ENCODE measurements around the gene CWC15. TPM values are rescaled to one million over a fixed set of nuclear protein-coding genes. Genes with fewer than 3 reads are reported as not detected.

The CWC15 gene
- total and polyA plus RNA-seq, 2 donors (not counting 3 experiments of a cell fraction or from before 2014, with no cell fraction given) = 16.9 to 72.0 TPM

GRCh38 chr11:95014184-95014821 lies 40.9 kb upstream of the CWC15 start:
- H3K9ac ChIP-seq (replicated peaks; ENCODE audit: extremely low read depth, insufficient read depth, low read length) = no peak overlapping the region
- dilution Hi-C loops (cut with MboI; ENCODE audit: extremely low pct_ligation_motif_present, low sequenced_read_pairs) (no loop called here), intact Hi-C loops (cut with micrococcal nuclease) (no loop called here)
- H3K4me3 ChIP-seq (replicated peaks in 1 of 3; ENCODE audit: insufficient read depth in 1 of 3, low read depth in 1 of 3, low read length in 3 of 3) = no peak overlapping the region
- H3K79me2 ChIP-seq (ENCODE audit: control insufficient read depth, insufficient read depth, low read length) = no peaks in the 10 kb centered on the region
- H3K9me1 ChIP-seq (replicated peaks; ENCODE audit: control insufficient read depth, extremely low read depth, insufficient read depth, low read length) = no peaks in the 10 kb centered on the region
- no peak for DNase-seq (ENCODE audit: low read depth, low spot score)
- H4K20me1 ChIP-seq (replicated peaks; ENCODE audit: control insufficient read depth, extremely low read depth, insufficient read depth, low read length) = no peaks in the 10 kb centered on the region
- no peaks in the 10 kb centered on the region for H3K36me3 ChIP-seq (ENCODE audit: control insufficient read depth in 2 of 2, extremely low read depth in 1 of 2, insufficient read depth in 2 of 2, low read length in 2 of 2)
- no peak for FAIRE-seq
- TF ChIP-seq FOS (IDR thresholded peaks at IDR 0.05; ENCODE audit: borderline replicate concordance, insufficient read depth, low read length) (no peak), JUN (IDR thresholded peaks at IDR 0.05; ENCODE audit: borderline replicate concordance, insufficient read depth, insufficient read length, low read depth) (no peak), POLR2A (IDR thresholded peaks at IDR 0.05; ENCODE audit: low read depth, low read length) (no peak), POLR2AphosphoS5 (IDR thresholded peaks at IDR 0.05; ENCODE audit: insufficient read depth, low read depth, low read length) (no peak), EZH2 (IDR thresholded peaks at IDR 0.05; ENCODE audit: borderline replicate concordance, low read depth, low read length, severe bottlenecking) (no peak), MYC (IDR thresholded peaks at IDR 0.05; ENCODE audit: low read depth, low read length) (no peak), GATA2 (IDR thresholded peaks at IDR 0.05; ENCODE audit: insufficient read depth, insufficient read length, low read depth, low read length) (no peak)
- TF ChIP-seq, protein P1, sequence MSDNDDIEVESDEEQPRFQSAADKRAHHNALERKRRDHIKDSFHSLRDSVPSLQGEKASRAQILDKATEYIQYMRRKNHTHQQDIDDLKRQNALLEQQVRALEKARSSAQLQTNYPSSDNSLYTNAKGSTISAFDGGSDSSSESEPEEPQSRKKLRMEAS (IDR thresholded peaks at IDR 0.05; ENCODE audit: insufficient read depth, insufficient read length) = no peak
- TF ChIP-seq, protein P2, sequence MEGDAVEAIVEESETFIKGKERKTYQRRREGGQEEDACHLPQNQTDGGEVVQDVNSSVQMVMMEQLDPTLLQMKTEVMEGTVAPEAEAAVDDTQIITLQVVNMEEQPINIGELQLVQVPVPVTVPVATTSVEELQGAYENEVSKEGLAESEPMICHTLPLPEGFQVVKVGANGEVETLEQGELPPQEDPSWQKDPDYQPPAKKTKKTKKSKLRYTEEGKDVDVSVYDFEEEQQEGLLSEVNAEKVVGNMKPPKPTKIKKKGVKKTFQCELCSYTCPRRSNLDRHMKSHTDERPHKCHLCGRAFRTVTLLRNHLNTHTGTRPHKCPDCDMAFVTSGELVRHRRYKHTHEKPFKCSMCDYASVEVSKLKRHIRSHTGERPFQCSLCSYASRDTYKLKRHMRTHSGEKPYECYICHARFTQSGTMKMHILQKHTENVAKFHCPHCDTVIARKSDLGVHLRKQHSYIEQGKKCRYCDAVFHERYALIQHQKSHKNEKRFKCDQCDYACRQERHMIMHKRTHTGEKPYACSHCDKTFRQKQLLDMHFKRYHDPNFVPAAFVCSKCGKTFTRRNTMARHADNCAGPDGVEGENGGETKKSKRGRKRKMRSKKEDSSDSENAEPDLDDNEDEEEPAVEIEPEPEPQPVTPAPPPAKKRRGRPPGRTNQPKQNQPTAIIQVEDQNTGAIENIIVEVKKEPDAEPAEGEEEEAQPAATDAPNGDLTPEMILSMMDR (IDR thresholded peaks at IDR 0.05; ENCODE audit: extremely low read depth in 1 of 2, insufficient read depth in 1 of 2, low read depth in 1 of 2, low read length in 2 of 2) = no peak
- no peaks in the 10 kb centered on the region for H3K27me3 ChIP-seq (ENCODE audit: control insufficient read depth in 2 of 2, insufficient read depth in 2 of 2, low read length in 2 of 2)
- H2AFZ ChIP-seq (ENCODE audit: low read depth, low read length) = no peak overlapping the region
- ChIA-PET CTCF (no interaction called here), POLR2A (no interaction called here)
- no TSS peak for BruUV-seq (replicated peaks)
- no peaks in the 10 kb centered on the region for H3K4me1 ChIP-seq (ENCODE audit: control insufficient read depth, extremely low read depth, insufficient read depth, low read length)
- H3K9me3 ChIP-seq (replicated peaks; ENCODE audit: control insufficient read depth, insufficient read depth, low read length) = no peaks in the 10 kb centered on the region
- no peak overlapping the region for H3K4me2 ChIP-seq (ENCODE audit: insufficient read depth, low read length)
- no peak overlapping the region for H3K27ac ChIP-seq (ENCODE audit: insufficient read depth, low read depth, low read length)

Data from endothelial cell of umbilical vein (primary cell).